AG09309 (cell line): Measurements from ENCODE around the gene APOBEC2.

Experiments used
- DNase-seq: peaks from one replicate; pipeline ENCODE4 v3.0.0-alpha.2; 2010; ENCODE audit warnings: low read depth
- H3K4me3 ChIP-seq: 2 replicates; pipeline ENCODE4 v1.5.1; 2011; ENCODE audit warnings: mild to moderate bottlenecking, low read depth, low read length, moderate library complexity; ENCODE audit not compliant: control insufficient read depth
- TF ChIP-seq, protein P1 (sequence below): IDR thresholded peaks from 2 replicates; pipeline ENCODE4 v1.5.1; 2011; ENCODE audit warnings: mild to moderate bottlenecking, low read depth, low read length, inconsistent platforms; ENCODE audit not compliant: insufficient read depth, control insufficient read depth; ENCODE audit errors: missing control alignments

The APOBEC2 gene

GRCh38 chr6:41037107-41037900, 15.7 kb upstream of the APOBEC2 start:
- no peak for DNase-seq
- H3K4me3 ChIP-seq, result no peak overlapping the region
- TF ChIP-seq, protein P1, sequence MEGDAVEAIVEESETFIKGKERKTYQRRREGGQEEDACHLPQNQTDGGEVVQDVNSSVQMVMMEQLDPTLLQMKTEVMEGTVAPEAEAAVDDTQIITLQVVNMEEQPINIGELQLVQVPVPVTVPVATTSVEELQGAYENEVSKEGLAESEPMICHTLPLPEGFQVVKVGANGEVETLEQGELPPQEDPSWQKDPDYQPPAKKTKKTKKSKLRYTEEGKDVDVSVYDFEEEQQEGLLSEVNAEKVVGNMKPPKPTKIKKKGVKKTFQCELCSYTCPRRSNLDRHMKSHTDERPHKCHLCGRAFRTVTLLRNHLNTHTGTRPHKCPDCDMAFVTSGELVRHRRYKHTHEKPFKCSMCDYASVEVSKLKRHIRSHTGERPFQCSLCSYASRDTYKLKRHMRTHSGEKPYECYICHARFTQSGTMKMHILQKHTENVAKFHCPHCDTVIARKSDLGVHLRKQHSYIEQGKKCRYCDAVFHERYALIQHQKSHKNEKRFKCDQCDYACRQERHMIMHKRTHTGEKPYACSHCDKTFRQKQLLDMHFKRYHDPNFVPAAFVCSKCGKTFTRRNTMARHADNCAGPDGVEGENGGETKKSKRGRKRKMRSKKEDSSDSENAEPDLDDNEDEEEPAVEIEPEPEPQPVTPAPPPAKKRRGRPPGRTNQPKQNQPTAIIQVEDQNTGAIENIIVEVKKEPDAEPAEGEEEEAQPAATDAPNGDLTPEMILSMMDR, result no peak

GRCh38 chr6:41038205-41038604, 14.8 kb upstream of the APOBEC2 start:
- H3K4me3 ChIP-seq, result no peak overlapping the region
- TF ChIP-seq, protein P1, result no peak
- DNase-seq, result no peak

GRCh38 chr6:41039060-41039998, 13.7 kb upstream of the APOBEC2 start, which contains the start of gene UNC5CL:
UNC5CL (minus strand) TSS chr6:41039221; CDS start chr6:41035074, 4,147 bp downstream.
- TF ChIP-seq, protein P1, result peak; percentile 80
- DNase-seq, result no peak
- H3K4me3 ChIP-seq, result no peak within 1 kb of the TSS

- no peak overlapping the region for H3K4me3 ChIP-seq
- TF ChIP-seq, protein P1, result no peak
- no peak for DNase-seq
These were observed 12.7 kb upstream of the APOBEC2 start for GRCh38 chr6:41040101-41040939.

GRCh38 chr6:41040940-41041536, 12.0 kb upstream of the APOBEC2 start:
- H3K4me3 ChIP-seq, result no peak overlapping the region
- TF ChIP-seq, protein P1, result no peak
- no peak for DNase-seq
